Fibroblast of lung (primary cell): Measurements from ENCODE around the gene NPAS4. TPM values are rescaled to one million over a fixed set of nuclear protein-coding genes. Genes with fewer than 3 reads are reported as not detected.

Source experiments
- DNase-seq, 2 donors: peaks; one replicate each; pipeline versions ENCODE4 v3.0.0 to v3.0.0-alpha.2; 2010; ENCODE audit warnings: low read depth in 2 of 2
- H2AFZ ChIP-seq: 2 replicates; pipeline ENCODE4 v1.5.1; 2012; ENCODE audit warnings: low read length, control low read depth, inconsistent platforms
- H3K27ac ChIP-seq: 2 replicates; pipeline ENCODE4 v1.5.1; 2011; ENCODE audit warnings: low read length, control low read depth; ENCODE audit not compliant: insufficient read depth
- H3K27me3 ChIP-seq: 2 replicates; pipeline ENCODE4 v1.5.1; 2011; ENCODE audit warnings: mild to moderate bottlenecking, low read length; ENCODE audit not compliant: control insufficient read depth, insufficient read depth
- H3K36me3 ChIP-seq: 2 replicates; pipeline ENCODE4 v1.5.1; 2011; ENCODE audit warnings: low read length; ENCODE audit not compliant: control insufficient read depth, insufficient read depth
- H3K4me1 ChIP-seq: 2 replicates; pipeline ENCODE4 v1.5.1; 2011; ENCODE audit warnings: low read length; ENCODE audit not compliant: control insufficient read depth, insufficient read depth; ENCODE audit errors: extremely low read depth
- H3K4me2 ChIP-seq: 2 replicates; pipeline ENCODE4 v1.5.1; 2011; ENCODE audit warnings: low read length, control low read depth; ENCODE audit not compliant: insufficient read depth; ENCODE audit errors: extremely low read depth
- H3K4me3 ChIP-seq, 4 experiments: fragments of 200-600 bp in 1 of 4; sonication (generic) in 1 of 4; replicated peaks in 1 of 4; 2 replicates each; pipeline ENCODE4 v1.5.1; 2011 to 2016; ENCODE audit warnings: low read length in 4 of 4, low read depth in 3 of 4, mild to moderate bottlenecking in 3 of 4, control low read depth in 2 of 4, inconsistent platforms in 1 of 4, mixed read lengths in 1 of 4; ENCODE audit not compliant: insufficient read depth in 1 of 4; ENCODE audit errors: control extremely low read depth in 1 of 4
- H3K79me2 ChIP-seq: 2 replicates; pipeline ENCODE4 v1.5.1; 2012; ENCODE audit warnings: mild to moderate bottlenecking, low read length, inconsistent platforms; ENCODE audit not compliant: control insufficient read depth, insufficient read depth
- H3K9ac ChIP-seq: 2 replicates; pipeline ENCODE4 v1.5.1; 2011; ENCODE audit warnings: mild to moderate bottlenecking, low read length, control low read depth; ENCODE audit not compliant: insufficient read depth
- H3K9me3 ChIP-seq: 2 replicates; pipeline ENCODE4 v1.5.1; 2012; ENCODE audit warnings: low read depth, low read length; ENCODE audit not compliant: control insufficient read depth, insufficient read depth
- H4K20me1 ChIP-seq: 2 replicates; pipeline ENCODE4 v1.5.1; 2011; ENCODE audit warnings: low read length; ENCODE audit not compliant: control insufficient read depth, insufficient read depth; ENCODE audit errors: extremely low read depth
- CTCF ChIP-seq, 2 donors: IDR thresholded peaks in 1 of 2; conservative IDR thresholded peaks in 1 of 2; 1 replicate in 1 of 2; 2 replicates in 1 of 2; pipeline ENCODE4 v1.5.1; 2011 to 2012; ENCODE audit warnings: low read length in 2 of 2, control low read depth in 1 of 2, inconsistent platforms in 1 of 2, low read depth in 1 of 2, mild to moderate bottlenecking in 1 of 2
- EZH2 ChIP-seq: IDR thresholded peaks from 2 replicates; pipeline ENCODE4 v1.5.1; 2012; ENCODE audit warnings: low read length, control low read depth, mild to moderate bottlenecking; ENCODE audit errors: missing control alignments
- polyA plus RNA-seq, 2 donors: library from polyadenylated mRNA; depleted of rRNA in 1 of 2; stranded (reverse) in 1 of 2; unstranded in 1 of 2; fragments of >200 nt; gene quantifications; 2 replicates each; pipeline ENCODE4 v1.2.1, GENCODE V29; 2011 to 2012; ENCODE audit warnings: missing spikeins in 1 of 2
- total RNA-seq: library from RNA; depleted of rRNA; stranded (reverse); fragments of >200 nt; gene quantifications from 2 replicates; pipeline ENCODE4 v1.2.1, GENCODE V29; 2014

Gene NPAS4
- total and polyA plus RNA-seq, 2 donors (not counting 1 experiment from before 2014, with no cell fraction given), result 0.16 TPM; not detected in 1

DNA sequence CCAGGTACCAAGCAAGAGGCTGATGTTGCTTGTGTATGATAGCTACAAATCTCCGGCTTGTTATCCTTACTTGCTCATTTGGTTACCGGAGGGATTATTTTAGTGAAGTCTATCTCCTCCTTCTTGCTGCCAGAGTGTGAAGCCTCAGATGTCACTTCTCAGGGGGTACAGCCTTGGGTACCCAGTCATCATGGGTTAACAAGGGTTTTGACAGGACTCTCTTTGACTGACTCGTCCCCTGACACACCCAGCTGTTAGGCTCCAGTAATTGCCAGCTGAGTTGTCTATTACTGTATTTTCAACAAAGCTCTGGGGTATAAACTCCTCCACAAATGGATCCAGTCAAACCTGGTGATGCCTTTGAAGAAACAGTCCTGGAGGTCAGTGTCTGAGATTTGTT lies 34.0 kb downstream of the NPAS4 start:
- Histone ChIP-seq H2AFZ (no peak overlapping the region), H3K27me3 (peaks cover 17% of the 10 kb centered on the region), H3K4me1 (no peaks in the 10 kb centered on the region), H3K36me3 (no peaks in the 10 kb centered on the region), H4K20me1 (no peaks in the 10 kb centered on the region), H3K79me2 (no peaks in the 10 kb centered on the region), H3K4me2 (no peak overlapping the region), H3K9me3 (no peaks in the 10 kb centered on the region), H3K4me3 (no peak overlapping the region), H3K27ac (no peak overlapping the region), H3K9ac (no peak overlapping the region)
- DNase-seq, result no peak
- TF ChIP-seq CTCF (conservative IDR thresholded peaks at IDR 0.05 in 1 of 2, IDR thresholded peaks at IDR 0.05 in 1 of 2; ENCODE audit: low read depth in 1 of 2, low read length in 2 of 2), result no peak
- TF ChIP-seq EZH2, result no peak

DNA sequence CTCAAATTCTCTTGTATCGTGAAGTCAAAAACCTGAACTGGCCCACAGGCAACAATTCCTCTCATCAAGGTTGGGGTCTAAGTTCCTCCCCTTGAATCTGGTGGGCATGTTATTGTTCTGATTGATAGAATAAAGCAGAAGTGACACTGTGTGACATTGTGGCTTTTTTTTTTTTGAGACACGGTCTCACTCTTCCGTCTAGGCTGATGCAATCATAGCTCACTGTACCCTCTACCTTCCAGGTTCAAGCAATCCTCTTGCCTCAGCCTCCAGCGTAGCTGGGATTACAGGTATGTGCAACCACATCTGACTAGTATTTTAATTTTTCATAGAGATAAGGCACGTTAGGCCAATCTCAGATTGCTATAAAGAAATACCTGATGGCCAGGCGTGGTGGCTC lies 37.0 kb downstream of the NPAS4 start:
- no peaks in the 10 kb centered on the region for H3K36me3 ChIP-seq
- no peaks in the 10 kb centered on the region for H3K4me1 ChIP-seq
- no peak overlapping the region for H3K4me2 ChIP-seq
- no peaks in the 10 kb centered on the region for H4K20me1 ChIP-seq
- no peak overlapping the region for H2AFZ ChIP-seq
- no peaks in the 10 kb centered on the region for H3K79me2 ChIP-seq
- no peaks in the 10 kb centered on the region for H3K9me3 ChIP-seq
- no peak for TF ChIP-seq EZH2
- no peak for TF ChIP-seq CTCF (conservative IDR thresholded peaks at IDR 0.05 in 1 of 2, IDR thresholded peaks at IDR 0.05 in 1 of 2; ENCODE audit: low read depth in 1 of 2, low read length in 2 of 2)
- no peak overlapping the region for H3K9ac ChIP-seq
- H3K27me3 ChIP-seq, result peaks cover 3% of the 10 kb centered on the region
- no peak for DNase-seq
- no peak overlapping the region for H3K27ac ChIP-seq
- H3K4me3 ChIP-seq, result no peak overlapping the region

DNA sequence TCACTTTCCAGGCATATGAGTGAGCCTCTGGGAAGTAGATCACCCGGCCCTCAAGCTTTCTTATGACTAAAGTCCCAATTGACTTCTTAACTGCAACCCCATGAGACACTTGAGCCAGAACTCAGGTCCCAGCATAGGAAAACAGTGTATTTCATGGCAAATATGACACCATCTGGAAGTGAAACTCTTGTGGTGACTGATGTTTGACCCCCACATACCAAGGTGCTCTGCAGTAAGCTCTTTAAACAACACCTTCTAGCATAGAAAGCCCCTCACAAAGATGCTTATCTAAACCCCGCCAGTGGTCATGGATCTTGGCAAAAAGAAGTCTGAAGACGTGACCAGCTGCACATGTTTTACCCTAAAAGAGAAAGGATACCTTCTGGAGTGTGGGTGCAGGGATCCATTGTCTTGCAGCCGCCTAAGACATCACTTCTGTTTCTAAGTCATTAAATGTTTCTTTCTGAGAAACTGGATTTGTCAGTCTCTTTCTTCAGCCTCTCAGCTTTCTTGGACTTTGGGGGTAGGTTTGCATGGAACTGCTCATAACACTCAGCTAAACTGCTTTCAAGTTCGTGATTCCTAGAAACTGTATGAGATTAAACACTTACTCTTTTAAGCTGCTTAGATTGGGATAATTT lies 38.4 kb downstream of the NPAS4 start:
- Histone ChIP-seq H3K27me3 (no peaks in the 10 kb centered on the region), H3K9ac (no peak overlapping the region), H3K9me3 (no peaks in the 10 kb centered on the region), H3K36me3 (no peaks in the 10 kb centered on the region), H3K27ac (no peak overlapping the region), H3K4me2 (no peak overlapping the region), H4K20me1 (no peaks in the 10 kb centered on the region), H3K79me2 (no peaks in the 10 kb centered on the region), H2AFZ (no peak overlapping the region), H3K4me1 (no peaks in the 10 kb centered on the region), H3K4me3 (no peak overlapping the region)
- no peak for DNase-seq
- TF ChIP-seq EZH2 (no peak), CTCF (conservative IDR thresholded peaks at IDR 0.05 in 1 of 2, IDR thresholded peaks at IDR 0.05 in 1 of 2; ENCODE audit: low read depth in 1 of 2, low read length in 2 of 2) (no peak)
